HG03159 (cell line): ENCODE results near the gene CDH13.

Experiments used
- ATAC-seq: cut with Tn5 transposase; IDR thresholded peaks from one replicate; pipeline ENCODE4 v1.9.1; 2021; ENCODE audit warnings: mild to moderate bottlenecking, moderate library complexity; ENCODE audit not compliant: unreplicated experiment

CDH13 gene

DNA sequence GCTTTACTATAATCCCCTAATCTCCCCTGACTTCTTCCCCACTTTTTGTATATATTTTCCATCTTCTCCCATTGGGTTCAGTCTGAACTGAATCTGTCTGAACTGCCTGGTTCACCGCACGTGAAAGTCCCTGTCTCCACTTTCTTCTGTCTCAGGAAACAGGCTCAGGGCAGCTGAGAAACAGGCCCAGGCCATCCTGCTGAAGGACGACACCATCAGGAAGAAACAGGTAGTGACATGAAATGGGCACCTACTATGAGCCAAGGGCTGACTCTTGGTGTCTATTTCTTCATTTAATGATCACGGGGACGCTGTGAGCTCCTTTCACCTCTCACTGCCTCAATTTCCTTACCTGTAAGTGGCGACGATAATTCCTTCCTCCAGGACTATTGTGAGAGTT lies 1090.5 kb downstream of the CDH13 start:
- no peak for ATAC-seq

DNA sequence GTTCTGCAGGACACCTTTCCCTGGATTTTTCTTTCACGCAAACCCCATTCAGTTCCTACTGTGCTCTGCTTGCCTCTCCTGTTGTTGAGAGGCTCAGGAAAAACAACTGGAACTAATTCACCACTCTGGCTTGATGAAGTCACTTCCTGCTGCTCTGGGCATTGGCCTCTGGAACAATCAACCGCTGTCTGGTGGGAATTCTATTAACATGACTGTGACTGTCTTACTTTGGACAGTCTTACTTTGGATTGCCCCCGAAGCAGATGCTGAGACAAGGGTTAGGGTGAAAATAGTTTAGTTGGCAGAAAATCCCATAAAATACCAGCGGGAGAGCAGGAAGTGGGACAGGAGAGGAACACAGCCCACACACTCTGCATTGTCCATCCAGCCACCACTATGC lies 1091.0 kb downstream of the CDH13 start:
- ATAC-seq, result no peak

DNA sequence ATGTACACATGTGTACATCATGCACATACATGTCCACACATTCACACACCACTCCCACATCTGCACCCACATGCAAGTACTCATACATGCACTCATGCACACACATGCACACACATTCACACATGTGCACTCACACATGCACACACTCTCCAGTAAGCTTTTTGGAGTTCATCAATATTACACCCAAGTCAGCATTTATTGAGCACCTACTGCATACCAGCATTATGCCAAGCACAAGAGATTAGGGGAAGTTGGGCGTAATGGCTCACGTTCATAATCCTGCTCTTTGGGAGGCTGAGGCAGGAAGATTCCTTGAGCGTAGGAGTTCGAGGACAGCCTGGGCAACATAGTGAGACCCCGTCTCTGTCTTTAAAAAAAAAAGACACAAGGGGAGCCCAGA lies 1093.4 kb downstream of the CDH13 start:
- no peak for ATAC-seq

DNA sequence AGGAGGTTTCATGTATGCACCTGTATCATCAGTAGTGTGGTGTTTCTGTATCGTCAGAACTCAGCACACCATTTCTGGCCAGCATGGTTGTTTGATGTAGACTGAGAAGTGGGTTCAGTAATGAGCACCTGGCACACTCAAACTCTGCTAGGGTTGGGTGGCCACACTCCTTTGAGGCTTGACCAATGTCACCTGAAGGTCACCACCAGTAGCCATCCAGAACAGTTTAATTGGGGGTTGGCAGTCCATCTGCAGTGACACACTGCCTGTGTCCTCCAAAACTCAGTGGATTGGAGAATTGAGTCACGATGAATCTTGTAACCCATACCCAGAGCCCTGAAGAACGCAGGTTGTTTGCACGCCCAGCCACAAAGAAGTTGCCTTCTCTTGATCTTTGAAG lies 1094.2 kb downstream of the CDH13 start:
- ATAC-seq, result no peak

DNA sequence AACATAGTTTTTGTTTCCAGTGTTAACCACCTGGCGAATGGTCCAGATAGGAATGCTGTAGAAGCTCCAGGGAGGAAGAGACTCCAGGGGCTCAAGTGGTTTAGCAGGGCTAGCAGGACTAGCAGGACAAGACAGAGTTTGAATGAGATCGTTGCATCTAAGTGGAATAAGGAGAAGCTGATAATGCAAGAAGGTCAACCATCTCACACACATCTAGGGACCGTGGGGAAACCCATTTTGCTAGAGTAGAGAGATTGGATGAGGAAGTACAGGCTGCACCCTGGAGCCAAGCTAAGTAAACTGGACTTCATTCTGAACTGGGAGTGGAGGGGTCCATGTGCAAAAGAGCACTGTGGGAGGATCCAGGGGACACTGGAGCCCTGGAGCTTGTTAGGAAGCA lies 1094.9 kb downstream of the CDH13 start:
- no peak for ATAC-seq

DNA sequence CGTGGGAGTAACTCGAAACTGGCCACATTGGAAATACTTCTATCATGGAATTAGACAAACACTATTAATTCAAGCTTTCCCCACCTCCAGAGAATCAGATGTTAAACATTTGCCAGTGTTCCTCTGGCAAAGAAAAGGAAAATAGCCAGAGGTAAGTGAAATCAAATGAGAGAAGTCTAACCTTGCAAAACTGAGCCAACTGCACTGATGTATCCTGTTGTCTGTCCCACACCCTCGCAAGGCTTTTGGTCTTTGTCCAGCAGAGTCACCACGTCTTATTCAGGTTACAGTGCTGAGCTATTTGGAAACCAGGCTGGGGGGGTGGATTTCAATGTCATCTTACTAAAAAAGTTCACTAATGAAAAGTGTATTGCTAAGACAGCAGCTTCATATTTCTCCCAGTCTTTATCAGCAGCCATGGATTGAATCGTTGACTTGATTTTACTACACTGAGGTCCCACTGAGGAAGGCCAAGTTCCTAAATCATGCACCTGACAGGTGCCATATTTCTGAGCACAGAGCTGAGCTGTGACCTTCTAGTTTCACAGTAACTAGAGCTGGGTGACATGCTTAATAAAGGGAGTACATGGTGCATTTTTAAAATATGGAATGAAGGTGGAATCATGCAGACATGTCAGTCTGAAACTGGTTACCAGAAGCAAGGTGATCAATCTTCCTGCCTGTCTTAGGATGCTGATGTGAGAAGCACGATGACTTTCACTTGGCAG lies 1095.9 kb downstream of the CDH13 start:
- ATAC-seq, result no peak

DNA sequence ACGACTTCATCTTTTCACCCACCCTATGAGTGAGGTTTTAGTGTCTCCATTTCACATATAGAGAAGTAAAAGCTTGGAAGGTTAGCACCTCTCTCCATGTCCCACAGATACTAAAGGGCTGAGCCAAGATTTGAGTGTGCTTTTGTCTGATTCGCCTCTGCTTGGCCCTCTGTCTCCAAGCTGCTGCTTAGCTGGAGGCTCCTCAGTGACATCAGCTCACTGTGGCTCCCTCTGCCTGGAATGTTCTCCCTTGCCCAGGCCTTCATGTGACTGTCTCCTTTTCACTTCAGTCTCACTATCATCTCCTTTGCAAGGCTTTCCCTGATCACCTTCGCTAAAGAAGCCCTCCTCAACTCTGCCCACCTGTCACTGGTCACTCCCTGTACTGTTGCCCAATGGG lies 1096.5 kb downstream of the CDH13 start:
- no peak for ATAC-seq

DNA sequence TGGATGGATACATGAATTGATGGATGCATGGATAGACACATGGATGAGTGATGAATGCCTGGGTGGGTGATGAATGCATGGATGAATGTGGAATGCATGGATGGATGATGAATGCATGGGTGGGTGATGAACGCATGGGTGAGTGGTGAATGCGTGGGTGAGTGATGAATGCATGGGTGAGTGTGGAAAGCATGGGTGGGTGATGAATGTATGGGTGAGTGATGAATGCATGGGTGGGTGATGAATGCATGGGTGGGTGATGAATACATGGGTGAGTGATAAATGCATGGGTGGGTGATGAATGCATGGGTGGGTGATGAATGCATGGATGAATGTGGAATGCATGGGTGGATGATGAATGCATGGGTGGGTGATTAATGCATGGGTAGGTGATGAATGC lies 1097.1 kb downstream of the CDH13 start:
- no peak for ATAC-seq

DNA sequence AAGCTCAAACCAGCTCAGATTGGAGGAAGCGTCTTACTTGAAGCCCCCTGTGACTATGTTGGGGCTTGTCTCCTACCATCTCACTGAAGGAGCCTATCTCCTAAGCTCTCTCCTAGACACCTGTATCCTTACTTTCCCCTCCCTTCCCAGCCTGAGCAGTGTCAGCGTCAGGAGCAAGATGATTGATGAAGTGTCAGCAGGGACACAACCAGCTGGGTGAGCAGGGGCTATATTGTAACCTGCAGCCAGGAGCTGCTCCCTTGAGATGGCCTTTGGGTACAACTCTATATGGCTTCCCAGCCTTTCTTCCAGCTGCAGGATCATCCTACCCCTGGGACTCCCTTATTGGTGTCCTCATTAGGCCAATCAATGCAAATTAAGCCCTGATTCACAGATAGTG lies 1097.8 kb downstream of the CDH13 start:
- ATAC-seq, result no peak

DNA sequence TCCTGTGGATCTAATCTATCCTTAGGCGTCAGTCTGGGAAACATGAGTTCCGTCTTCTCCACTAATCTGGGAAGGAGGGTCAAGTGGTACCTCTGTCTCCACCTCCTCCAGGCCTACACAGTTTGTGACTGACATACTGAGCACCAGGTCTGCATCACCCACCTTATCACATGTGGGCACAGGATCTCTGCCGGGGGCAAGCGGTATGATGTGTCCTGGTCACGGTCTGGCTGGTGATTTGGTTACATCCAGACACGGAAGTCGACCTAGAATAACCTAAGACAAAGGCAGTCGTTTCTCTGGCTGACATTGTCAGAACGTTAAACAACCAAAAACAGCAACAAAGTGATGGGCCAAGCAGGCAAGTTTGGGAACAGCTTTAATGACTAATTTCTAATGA lies 1098.5 kb downstream of the CDH13 start:
- ATAC-seq, result no peak

DNA sequence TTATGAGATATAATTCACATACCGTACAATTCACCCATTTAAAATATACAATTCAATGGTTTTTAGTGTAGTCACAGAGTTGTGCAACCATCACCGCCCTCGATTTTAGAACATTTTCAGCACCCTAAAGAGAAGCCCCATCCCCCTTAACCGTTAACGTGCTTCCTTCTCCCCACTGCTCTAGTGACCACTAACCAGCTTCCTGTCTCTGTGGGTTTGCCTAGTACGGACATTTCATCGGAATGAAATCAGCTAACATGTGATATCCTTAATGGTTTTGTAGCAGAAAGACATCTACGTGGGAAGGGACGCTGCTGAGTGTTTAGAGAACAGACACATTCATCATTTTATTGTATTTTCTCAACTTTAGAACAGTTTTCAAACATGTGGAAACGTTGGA lies 1100.2 kb downstream of the CDH13 start:
- no peak for ATAC-seq

DNA sequence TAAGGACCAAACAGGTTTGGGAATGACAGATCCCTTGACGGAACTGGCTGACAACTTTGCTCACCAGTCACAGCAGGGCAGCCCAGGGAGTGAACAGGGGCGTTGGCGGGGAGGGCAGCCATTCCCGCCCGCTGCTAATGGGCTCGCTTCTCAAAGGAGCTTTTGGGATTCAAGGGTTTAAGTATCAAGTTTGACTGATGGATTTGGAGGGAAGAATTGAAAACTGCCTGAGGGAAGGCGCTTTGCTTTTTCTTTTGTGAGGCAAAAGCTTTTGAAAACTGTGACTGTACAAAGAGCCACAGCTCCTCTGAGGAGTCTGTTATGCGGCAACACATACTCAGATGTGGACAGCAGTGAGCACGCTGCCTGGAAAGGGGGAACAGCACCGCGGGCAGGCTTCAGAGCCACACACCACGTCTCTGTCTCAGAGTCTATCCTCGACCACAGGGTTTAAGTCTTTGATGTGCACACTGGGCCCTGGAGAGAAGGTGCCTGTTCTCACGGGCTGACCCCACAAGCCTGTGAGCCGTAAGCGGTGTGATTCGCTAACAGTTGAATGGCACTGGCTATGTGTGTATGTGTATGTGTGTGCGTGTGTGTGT lies 1101.1 kb downstream of the CDH13 start:
- ATAC-seq, result no peak

DNA sequence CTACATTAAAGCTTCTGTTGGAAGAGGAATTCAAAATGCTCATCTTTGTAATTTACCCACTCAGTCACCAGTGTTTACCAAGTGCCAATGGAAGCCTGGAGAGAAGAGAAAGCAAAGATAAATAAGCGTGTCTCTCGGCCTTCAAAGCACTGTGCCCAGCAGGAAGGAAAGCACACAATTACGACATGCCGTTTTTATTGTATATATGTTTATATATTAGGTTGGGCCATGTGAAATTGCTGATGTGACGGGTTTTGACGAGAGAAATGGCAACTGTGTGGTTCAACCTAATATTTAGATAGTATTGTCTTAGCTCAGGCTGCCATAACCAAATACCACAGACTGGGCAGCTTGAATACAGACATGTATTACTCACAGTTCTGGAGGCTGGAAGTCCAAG lies 1101.7 kb downstream of the CDH13 start:
- no peak for ATAC-seq

DNA sequence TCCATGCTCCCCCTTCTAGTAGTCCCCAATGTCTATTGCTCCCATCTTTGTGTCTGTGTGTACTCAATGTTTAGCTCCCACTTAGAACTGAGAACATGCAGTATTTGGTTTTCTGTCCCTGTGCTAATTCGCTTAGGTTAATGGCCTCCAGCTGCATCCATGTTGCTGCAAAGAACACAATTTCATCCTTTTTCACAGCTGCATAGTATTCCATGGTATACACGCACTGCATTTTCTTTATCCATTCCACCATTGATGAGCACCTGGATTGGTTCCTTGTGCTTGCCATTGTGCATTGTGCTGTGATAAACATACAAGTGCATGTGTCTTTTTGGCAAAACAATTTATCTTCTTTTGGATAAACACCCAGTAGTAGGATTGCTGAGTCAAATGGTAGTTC lies 1104.0 kb downstream of the CDH13 start:
- ATAC-seq, result no peak

DNA sequence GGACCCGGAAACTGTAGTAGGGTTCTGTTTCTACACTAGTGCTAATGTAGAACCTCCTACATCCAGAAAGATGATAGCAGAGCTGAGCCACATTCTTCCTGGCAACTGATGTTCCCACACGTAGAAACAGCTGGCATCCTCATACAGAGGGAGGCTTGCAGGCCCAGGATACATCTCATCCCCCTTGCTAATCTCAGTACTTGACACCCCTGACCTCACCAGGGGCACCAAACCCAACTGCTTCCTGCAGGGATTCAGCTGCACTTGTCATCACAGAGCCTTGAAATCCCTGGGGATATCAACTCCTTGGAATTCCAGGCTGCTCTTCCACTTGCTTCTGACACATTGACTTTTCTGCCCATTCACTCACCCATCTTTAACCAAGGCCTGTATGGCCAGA lies 1105.8 kb downstream of the CDH13 start:
- ATAC-seq, result no peak

DNA sequence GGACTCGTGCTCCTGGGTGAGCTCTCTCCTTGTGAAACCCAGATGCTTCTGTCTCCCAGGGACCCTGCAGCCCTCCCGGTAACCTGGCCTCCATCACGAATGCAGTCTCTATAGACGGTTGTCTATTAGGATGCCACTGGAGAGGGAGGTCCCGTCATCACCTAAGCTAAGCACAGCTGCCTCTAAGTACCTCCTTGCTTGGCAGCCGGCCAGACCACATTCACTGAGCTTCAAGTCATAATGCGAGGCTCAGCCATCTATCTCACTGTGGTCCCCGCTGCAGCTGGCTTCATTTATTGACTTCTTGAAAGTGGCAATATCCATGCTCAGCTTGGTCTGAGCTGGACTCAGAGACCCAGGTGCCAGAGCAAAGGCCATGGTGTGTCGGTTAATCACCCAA lies 1106.5 kb downstream of the CDH13 start:
- ATAC-seq, result no peak

DNA sequence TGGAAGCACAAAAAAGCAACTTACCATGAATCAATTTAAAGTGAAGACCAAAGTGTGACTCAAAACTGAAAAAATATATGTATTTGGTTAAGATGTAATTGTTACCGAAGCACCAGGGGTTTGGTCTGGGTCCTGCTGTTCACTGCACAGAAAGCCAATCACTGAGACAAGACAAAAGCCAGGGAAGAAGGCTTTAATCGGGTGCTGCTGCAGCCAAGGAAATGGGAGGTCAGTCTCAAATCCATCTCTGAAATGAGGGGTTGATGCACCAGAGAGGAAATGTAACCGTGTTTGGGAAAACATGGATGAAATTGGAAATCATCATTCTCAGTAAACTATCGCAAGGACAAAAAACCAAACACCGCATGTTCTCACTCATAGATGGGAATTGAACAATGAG lies 1107.4 kb downstream of the CDH13 start:
- no peak for ATAC-seq

DNA sequence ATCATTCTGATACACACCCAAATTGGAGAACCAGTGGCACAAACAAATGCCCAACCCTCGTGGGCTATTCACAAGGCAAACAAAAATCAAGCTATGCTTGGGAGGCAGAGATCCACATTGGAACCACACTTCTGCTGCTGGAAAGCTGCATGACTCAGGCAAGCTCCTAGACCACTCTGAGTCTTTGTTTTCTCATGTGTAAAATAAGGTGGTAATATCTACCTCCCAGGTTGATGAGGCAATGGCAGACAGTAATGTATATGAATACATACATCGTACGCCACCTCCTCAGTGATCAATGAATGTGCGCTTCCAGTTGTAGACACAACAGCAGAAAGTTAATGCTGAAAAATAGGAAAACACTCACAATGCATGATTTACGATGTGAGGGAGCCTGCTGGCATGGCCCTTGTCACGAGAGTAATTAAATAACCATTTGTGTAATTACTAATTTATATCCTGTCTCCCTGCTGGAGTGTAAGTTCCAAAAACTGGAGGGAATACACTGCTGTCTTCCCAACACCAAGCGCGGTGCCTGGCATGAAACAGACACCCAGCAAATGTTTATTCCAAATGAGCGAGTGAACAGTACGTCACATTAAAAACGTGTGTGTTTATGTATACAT lies 1111.1 kb downstream of the CDH13 start:
- ATAC-seq, result no peak

DNA sequence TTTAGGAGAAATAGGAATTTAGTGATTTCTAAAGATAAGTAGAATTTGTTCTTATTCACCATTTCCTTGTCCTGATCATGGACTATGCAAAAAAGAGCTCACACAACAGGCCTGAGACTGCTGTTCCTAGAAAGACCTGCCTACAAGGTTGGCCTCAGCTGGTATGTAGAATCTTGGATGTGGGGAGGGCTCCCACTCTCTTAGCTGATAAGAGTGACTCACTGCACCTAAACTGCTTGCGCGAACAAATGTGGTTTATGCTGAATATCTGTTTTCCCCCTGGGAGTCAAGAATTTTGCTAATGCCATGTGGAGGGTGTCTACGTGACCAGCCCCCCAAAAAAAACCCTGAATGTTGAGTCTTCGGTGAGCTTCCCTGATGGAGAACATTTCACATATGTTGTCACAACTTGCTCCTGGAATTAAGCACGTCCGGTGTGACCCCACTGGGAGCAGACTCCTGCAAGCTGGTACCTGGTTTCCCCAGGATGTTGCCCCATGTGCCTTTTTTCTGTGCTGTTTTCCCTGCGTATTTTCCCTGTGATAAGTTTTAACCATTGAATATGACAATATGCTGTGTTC lies 1112.2 kb downstream of the CDH13 start:
- ATAC-seq, result no peak

DNA sequence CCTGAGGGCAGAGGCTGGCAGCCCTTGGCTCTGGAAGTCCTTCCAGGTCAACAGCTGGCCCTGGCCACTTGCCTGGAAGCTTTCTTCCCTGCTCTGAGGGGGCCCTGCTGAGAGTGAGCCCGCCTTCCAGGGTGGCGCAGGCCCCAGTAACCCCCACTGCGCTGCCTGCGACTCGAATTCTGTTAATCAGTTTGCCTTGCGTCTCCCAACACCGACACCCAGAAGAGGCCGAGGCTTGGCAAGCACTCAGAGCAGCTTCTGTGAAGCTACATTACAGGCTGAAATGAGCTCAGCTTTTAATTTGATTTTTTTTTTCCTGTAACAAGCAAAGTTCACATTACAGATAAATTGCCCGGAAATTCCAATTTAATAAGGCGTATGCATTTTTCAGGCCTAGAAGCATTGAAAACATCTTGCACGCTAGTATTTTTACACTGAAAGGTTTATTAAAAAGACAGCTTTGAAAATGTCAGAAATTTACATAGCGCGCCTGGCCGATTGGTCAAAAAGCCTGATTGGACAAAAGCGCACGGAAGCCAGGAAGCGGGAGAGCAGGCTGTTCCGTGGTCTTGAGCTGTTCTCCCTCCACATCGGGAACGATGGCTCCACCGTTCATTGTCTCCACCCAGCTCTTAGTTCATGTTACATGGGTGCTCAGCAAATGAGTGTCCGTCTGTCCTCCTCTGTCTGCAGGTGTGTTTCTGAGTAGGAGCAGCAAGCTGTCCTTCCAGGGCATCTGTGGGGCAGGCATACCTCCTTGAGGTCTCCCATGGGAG lies 1115.5 kb downstream of the CDH13 start:
- ATAC-seq, result no peak

DNA sequence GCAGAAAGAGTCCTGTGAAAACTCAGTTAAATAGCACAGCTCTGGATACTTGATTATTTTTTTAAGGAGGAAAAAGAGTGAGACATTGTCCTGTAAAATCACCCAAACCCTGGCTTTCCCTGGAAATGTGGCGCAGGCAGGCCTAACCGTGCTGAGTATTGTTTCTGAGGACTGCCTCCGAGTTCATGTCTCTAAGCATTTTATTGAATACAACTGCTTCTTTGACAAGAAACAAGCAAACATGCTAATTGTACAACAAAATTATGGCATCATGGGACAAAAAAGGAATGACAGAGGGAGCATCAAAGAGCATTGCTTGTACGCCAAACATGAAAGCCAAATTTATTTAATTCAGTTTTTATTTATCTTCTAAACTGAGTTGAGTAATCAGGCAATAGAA lies 1116.5 kb downstream of the CDH13 start:
- ATAC-seq, result no peak
